GM21717 (cell line): ENCODE measurements around the gene IQSEC1.
A peak's percentile ranks its signal among the peaks of the same experiment; 100 is the strongest.

Experiments used
- ATAC-seq: cut with Tn5 transposase; IDR thresholded peaks from one replicate; pipeline ENCODE4 v1.9.1; 2021; ENCODE audit warnings: mild to moderate bottlenecking, moderate library complexity; ENCODE audit not compliant: unreplicated experiment

The IQSEC1 gene

DNA sequence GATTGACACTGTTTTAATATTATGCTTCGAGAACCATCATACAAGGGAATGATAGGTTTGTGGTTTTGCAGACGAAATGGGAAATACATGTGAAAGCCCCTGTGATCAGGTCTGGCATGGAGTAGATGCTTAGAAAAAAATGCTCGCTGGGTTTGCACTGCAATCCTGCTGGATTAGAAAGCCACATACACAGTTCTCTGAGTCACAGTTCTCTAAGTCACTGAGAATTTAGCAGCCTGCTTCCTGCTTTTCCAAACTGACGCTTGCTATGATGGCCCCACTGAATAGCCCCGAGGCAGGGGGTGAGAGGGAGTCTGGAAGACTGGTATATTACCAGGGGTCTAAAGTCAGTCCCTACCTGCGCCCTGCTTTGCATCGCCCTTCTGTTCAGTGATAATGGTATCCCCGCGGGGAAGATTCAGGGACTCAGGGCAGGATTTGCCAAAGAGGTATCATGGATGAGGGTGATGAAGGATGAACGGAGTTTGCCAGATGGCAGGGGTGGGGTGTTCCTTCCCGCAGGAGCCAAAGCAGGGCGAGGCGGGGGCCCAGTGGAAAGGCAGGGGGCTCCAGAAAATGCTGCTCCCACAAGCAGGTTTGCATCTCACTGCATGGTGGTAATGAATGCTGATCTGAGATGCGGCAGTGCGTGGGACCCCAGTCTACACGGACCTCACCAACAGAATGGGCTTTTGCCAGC lies 82.3 kb downstream of the IQSEC1 start:
- no peak for ATAC-seq

- ATAC-seq, result no peak
Measured at GRCh38 chr3:12990306-12990705, 82.9 kb downstream of the IQSEC1 start.

GRCh38 chr3:12988728-12989454 lies 84.3 kb downstream of the IQSEC1 start:
- no peak for ATAC-seq

DNA sequence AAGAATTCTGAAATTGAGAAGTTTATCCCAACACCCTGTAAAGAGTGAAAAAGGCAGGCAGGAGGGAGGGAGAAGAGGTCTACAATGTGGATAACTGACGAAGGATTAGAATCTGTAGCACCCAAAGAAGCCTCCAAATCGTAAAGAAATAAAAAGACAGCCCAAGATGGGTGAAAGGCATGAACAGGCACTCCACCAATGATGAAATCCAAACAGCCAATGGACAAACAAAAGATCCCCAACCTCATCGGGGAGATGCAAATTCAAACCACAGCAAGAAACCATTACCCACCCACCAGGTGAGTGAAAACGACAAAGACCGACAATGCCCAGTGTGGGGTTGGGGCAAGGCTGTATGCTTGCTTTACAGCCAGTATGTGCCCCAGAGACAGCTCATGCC lies 85.6 kb downstream of the IQSEC1 start:
- no peak for ATAC-seq

DNA sequence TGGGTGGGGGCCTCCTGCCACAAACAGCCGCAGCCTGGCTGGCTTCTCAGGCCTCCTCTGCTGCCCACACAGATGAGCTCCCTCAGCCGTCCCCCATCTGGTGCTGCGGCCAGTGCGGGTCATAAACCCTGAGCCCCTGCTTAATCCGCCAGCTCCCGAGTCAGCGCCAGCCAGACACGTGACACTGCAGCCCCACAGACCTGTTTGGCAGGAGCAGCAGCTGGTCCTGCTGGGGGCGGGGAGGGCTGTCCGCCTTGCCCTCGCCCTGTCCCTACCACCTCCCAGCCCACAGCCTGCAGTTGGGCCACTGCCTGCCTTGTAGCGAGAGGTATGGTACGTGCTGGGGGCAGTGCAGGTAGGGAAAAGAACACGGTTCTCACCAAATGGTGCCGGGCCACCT lies 86.2 kb downstream of the IQSEC1 start:
- ATAC-seq, result no peak

- ATAC-seq, result no peak
Measured at GRCh38 chr3:12986521-12986920, 86.7 kb downstream of the IQSEC1 start.

- no peak for ATAC-seq
Measured at GRCh38 chr3:12986031-12986430, 87.2 kb downstream of the IQSEC1 start.

DNA sequence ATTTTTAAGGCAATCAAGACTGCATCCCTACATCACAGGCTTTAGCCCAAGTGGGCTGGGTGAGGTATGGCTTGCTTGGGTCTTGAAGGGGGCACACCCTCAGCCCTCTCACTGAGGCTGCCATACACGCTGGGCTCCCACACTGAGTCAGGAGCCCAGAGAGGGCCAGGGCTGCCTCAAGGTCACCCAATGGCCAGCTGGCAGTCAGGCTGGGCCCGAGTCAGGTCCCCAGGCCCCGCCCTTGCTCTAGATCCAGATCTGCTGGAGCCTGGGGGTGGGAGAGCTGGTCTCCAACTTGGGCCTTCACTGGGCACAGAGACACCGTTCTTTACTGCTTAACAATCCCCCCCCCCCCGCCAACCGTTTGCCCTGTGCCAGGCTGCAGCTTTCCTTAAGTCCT lies 88.1 kb downstream of the IQSEC1 start:
- ATAC-seq, result no peak

DNA sequence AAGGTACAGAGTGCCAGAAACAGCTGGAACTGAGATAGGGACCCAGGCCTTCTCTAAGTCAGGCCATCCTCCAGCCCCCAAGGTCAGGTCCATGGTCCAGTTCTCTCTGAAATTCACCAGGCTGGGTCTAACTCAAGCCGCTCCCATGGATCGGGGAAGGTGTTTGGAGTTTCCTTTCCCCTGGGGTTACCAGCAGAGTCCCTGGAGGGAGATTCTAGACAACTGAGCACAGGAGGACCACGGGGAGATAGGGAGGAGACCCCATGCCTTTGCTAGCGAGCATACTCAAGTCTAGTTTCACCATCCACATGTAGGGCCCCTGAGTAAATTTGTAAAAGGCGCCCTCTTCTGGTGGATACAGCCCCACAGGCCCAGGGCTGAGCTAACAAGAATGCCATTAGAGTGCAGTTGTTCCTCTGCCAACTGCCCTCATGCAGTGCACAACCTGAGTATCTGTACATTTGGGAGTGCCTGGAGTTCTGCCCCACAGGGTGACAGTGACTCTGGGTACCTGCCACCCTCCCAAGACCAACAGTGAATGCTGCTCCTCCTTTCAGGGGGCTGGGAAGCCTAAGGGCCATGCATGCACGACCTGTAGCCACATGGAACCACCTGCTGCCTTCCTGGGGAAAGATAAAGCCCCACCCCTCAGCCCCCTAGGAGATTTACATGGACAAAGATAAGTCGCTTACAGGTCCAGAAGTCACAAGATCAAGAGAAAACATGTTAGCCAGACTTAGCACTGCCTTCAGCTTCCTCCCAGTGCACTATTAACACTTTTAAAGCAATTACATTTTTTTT lies 89.0 kb downstream of the IQSEC1 start:
- ATAC-seq, result no peak

GRCh38 chr3:12983319-12983718 lies 89.9 kb downstream of the IQSEC1 start:
- peak; percentile 11 for ATAC-seq

DNA sequence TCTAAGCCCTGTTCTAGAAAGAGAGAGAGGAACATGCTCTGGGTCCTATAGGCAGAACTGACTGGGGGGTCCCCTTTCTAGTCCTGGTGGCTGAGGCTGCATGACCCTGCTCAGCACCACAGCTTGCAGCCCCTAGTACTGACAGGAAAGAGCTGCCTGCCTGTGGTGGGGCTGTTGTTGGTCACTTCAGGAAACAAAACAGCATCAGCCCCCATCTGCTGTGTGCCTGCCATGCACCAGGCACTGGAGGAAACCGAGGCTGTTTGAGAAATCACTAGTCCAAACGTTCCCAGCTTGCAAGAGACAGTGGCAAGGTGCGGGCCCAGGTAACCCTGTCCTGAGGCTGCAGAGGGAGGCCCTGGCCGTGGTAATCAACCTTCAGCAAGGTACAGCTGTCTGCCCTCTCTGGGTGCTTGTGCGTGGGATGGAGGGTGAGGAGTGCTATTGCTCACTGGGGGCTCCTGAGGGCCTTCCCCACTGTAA lies 90.6 kb downstream of the IQSEC1 start:
- ATAC-seq, result peak; percentile 61

DNA sequence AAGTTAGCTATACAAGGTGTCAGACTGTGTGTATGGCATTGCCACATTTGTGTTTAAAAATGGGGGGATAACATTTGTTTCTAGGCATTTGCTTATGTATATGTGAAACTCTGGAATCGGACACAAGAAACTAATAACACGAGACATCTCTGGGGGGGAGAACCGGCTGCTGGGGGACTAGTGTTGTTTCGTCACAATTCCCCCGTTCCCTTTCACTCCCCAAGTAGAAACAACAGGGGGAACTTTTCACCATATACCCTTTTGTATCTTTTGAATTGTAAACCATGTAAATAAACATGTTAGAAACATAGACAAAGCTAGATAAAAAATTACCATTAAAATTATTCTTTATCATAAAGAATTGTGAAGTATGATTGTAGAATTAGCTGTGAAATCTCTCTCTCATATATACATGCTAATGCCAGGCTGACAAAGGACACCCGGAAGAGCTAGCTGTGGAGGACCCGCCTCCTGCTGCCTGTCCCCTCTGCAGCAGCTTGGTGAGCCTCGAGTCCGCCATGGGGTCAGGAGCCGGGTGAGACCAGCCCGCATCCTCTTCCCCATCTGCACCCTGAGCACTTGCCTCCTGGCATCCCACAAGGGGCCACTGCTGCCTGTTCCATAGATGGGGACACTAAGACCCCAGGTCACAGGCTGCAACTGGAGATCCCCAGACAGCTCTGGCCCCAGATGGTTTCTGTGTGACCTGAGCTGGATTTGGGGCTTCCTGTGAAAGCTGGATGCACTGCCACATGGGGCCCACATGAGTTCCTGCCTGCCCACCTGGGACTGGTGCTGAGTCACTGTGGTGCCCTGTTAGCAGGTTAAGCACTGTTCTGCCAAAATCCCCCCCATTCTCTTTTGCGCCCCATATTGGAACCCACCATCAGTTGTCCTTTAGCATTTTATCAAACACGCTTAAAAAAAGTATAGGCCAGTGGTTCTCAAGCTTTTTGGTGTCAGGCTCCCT lies 91.6 kb downstream of the IQSEC1 start:
- ATAC-seq, result no peak

DNA sequence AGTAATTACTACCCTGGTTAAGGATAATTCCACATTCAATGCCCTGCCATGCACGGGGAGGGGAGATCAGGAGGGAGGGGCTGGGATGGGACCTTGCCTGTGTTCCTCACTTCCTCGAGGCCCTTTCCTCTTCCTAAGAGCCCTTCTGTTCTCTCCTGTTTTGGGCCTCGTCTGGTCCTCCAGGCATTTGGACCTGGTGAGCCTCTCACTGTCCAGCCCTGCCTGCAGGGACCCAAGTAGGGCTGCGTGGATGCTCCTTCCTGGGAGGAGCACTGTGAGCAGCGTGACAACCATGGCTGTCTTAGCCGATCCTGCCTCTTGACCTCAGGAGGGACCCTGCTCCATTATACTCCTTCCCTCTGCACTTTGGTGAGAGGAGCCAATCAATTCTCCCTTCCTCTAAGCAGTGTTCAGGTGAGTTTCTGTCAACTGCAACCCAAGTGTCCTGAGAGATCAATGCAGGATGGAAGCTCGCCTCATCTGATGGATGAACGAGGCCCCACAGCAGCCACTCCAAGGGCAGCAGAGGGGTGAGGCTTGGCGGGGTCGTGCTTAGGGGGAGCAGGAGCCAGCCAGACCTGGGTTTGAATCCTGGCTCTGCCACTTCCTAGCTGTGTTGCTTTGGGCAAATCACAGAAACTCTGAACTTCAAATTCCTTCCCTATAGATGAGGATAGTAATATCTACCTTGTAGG lies 92.5 kb downstream of the IQSEC1 start:
- no peak for ATAC-seq

DNA sequence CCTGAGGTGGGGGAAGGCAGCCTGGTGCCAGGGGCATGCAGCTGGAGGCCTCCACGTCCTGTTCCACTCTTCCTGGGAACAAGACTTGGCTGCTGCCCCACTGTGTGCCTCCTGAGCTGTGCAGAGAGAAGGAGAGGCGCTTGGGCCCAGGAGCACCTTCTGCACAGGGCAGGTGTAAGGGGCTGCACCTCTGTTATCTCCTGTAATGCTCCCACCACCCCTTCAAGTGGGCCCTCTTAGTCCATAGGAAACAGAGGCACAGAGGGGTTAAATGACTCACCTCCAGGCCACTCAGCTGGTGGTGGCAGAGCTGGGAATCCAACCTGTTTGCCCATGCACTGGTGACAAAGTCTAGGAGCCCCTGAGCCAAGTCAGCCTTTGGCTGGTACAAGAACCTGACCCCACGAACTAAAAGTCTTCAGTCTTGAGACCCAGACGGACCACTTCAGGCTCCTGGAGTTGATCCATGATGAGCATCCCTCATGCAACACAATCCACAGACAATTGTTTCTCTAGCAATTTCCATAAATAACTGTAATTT lies 93.2 kb downstream of the IQSEC1 start:
- no peak for ATAC-seq

GRCh38 chr3:12979151-12979946 lies 93.9 kb downstream of the IQSEC1 start:
- ATAC-seq, result no peak

DNA sequence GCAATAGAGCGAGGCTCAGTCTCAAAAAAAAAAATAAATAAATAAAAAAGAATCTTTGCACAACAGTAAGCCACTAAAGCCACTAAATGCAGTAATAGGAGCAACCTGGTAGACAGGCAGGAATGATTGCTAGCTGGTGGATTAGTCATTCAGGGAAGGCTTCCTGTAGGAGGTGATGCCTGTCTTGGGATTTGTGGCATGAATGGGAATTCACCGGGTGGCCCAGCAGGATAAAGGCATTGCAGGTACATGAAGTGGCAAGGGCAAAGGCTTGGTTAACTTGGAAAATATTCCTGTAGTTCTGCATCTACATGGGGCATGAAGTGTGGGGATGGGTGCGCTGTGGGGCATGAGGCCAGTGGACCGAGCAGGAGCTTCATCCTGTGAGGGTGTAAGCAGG lies 94.5 kb downstream of the IQSEC1 start:
- no peak for ATAC-seq

DNA sequence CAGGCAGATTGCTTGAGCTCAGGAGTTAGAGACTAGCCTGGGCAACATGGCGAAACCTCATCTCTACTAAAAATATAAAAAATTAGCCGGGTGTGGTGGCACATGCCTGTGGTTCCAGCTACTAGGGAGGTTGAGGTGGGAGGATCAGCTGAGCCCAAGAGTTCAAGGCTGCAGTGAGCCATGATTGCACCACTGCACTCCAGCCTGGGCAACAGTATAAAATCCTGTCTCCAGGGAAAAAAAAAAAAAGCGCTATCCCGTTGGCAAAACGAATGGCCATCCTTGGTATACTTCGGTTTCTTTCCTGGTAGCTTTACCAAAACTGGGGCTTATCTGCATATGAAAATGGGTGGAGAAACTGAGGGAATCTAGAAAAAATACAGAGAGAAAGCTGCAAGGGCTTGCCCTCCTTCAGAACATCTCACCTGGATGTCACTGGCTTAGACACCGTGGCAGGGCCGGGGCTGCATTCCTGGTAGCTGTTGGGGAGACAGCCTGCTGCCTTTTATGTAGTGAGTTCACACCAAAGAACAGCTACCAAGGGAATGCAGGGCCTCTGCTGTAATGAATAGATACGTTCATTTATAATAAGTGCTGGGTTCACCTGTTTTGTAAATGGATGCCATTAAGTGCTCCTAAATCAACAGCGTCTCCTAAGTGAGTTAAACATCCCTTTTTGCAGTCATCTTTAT lies 96.0 kb downstream of the IQSEC1 start:
- no peak for ATAC-seq
